DND-41 (cell line): ENCODE measurements around the gene SLC32A1.

Source experiments
- EZH2 ChIP-seq: IDR thresholded peaks from 3 replicates; pipeline ENCODE4 v1.6.1; 2012; ENCODE audit warnings: borderline replicate concordance, low read depth, mild to moderate bottlenecking, moderate library complexity, low read length, inconsistent platforms; ENCODE audit not compliant: severe bottlenecking
- TF ChIP-seq, protein P1 (sequence below): IDR thresholded peaks from 2 replicates; pipeline ENCODE4 v1.5.1; 2012; ENCODE audit warnings: borderline replicate concordance, low read length, moderate library complexity, mild to moderate bottlenecking; ENCODE audit not compliant: poor library complexity, severe bottlenecking; ENCODE audit errors: extremely low read depth

DNA sequence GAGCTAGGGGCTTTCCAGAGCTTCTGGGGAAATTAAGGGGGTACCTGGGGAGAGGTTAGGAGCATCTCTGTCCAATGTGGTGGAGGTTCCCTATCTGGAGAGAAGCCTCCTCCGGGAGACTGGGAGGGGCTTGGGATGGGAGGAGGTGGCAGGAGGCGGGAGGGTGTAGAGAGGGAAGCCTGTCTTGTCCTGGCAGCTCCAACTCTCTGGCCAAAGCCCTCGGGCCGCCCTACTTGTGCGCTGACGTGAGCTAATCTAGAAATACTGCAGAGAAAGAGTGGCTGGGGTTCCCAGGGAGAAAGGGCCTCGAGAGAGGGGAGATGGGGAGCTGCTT lies 1.6 kb upstream of the SLC32A1 start:
- TF ChIP-seq, protein P1, sequence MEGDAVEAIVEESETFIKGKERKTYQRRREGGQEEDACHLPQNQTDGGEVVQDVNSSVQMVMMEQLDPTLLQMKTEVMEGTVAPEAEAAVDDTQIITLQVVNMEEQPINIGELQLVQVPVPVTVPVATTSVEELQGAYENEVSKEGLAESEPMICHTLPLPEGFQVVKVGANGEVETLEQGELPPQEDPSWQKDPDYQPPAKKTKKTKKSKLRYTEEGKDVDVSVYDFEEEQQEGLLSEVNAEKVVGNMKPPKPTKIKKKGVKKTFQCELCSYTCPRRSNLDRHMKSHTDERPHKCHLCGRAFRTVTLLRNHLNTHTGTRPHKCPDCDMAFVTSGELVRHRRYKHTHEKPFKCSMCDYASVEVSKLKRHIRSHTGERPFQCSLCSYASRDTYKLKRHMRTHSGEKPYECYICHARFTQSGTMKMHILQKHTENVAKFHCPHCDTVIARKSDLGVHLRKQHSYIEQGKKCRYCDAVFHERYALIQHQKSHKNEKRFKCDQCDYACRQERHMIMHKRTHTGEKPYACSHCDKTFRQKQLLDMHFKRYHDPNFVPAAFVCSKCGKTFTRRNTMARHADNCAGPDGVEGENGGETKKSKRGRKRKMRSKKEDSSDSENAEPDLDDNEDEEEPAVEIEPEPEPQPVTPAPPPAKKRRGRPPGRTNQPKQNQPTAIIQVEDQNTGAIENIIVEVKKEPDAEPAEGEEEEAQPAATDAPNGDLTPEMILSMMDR = no peak
- no peak for TF ChIP-seq EZH2
